Stimulated activated CD4-positive, alpha-beta T cell treated with anti-CD3 and anti-CD28 coated beads, Interleukin-4, amount 100 ng/mL, for 4 hours (primary cell): ENCODE results near the gene GRHL1.

Source experiments
- DNase-seq, 2 experiments: peaks; one replicate each; pipeline ENCODE4 v3.0.0-alpha.2; 2020

The GRHL1 gene

GRCh38 chr2:10043906-10044601 lies 92.6 kb downstream of the GRHL1 start:
- DNase-seq: peak; percentile 95 to 99

- no peak for DNase-seq
Observed at GRCh38 chr2:10045561-10046355, 94.3 kb downstream of the GRHL1 start.

- no peak for DNase-seq
Observed at GRCh38 chr2:10046931-10047330, 95.4 kb downstream of the GRHL1 start.

GRCh38 chr2:10047616-10048500 lies 96.4 kb downstream of the GRHL1 start:
- no peak for DNase-seq

GRCh38 chr2:10048501-10049171 lies 97.1 kb downstream of the GRHL1 start:
- DNase-seq: no peak
